ENCODE results near the gene TRIM58. TPM values are rescaled to one million over a fixed set of nuclear protein-coding genes. Genes with fewer than 3 reads are reported as not detected.

Gene TRIM58, protein sequence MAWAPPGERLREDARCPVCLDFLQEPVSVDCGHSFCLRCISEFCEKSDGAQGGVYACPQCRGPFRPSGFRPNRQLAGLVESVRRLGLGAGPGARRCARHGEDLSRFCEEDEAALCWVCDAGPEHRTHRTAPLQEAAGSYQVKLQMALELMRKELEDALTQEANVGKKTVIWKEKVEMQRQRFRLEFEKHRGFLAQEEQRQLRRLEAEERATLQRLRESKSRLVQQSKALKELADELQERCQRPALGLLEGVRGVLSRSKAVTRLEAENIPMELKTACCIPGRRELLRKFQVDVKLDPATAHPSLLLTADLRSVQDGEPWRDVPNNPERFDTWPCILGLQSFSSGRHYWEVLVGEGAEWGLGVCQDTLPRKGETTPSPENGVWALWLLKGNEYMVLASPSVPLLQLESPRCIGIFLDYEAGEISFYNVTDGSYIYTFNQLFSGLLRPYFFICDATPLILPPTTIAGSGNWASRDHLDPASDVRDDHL
- total RNA-seq, result under 1 TPM; 0.16 to 0.18 TPM

DNA sequence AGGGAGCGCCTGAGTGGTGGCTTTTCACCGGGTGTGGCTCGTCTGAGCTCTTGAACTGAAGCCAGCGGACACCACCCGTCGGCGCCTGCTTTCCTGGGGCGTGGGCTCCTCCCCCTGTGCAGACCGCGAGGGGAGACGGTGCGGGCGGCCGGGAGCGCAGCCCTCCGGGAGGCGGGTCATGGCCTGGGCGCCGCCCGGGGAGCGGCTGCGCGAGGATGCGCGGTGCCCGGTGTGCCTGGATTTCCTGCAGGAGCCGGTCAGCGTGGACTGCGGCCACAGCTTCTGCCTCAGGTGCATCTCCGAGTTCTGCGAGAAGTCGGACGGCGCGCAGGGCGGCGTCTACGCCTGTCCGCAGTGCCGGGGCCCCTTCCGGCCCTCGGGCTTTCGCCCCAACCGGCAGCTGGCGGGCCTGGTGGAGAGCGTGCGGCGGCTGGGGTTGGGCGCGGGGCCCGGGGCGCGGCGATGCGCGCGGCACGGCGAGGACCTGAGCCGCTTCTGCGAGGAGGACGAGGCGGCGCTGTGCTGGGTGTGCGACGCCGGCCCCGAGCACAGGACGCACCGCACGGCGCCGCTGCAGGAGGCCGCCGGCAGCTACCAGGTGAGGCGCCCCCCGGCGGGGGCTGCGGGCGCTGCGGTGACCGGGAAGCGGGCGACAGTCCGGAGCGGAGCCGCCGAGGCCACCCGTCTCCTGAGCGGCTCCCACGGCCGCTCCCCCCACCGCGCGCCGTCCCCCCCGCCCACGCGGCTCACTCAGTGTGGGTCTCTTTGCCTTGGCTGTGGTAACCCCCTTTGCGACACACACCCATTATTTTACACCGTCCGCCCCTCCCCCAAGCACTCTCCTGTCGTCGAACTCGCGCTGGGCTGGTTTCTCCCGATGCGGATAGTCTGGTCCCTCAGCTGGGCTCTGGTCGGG, at the start of gene TRIM58:
Gene TRIM58 (plus strand): TSS at position 119 of the 916 bp plus-strand sequence. CDS start 60 bp downstream, at position 179.
- Mint-ChIP-seq H3K4me3 (peak within 1 kb of the TSS; percentile 71), H3K27me3 (peaks cover 42% of the 10 kb centered on the region), H3K36me3 (ENCODE audit: low read depth) (no peaks in the 10 kb centered on the region), H3K4me1 (peaks cover 9% of the 10 kb centered on the region), H3K27ac (no peak within 1 kb of the TSS), H3K9me3 (ENCODE audit: low read depth) (no peaks in the 10 kb centered on the region)
- POLR2A ChIA-PET, result no interaction called here
- DNase-seq, result peak; percentile 69
- peak; percentile 93 for ATAC-seq
- intact Hi-C loops (cut with DNase I, micrococcal nuclease), result loop anchor here in 1 of 2 experiments (5.0 kb wide), 1 partner anchor 175 kb away; no protein-coding TSS in a partner anchor
- CTCF ChIA-PET, result interaction anchor here (0.6 kb wide), 1 partner anchor 75 kb away, joined by 3 read pairs; no protein-coding TSS in a partner anchor

DNA sequence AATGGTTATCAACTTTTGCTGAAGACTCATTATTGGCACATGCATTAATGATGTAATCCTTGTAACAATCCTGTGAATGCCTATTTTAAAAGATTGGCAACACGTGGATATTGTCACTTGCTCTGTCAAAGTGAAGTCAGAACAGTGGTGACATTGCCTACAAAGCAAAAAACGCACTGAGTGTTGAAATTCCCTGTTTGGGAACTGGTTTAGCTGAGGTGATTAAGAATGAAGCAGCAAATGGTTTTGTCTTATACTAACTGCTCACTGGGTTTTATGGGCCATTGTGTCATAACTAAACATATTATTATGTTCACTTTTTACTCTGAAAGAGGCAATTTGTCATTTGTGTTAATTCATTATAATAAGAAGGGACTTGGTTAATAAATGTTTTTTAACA, 44.4 kb upstream of the TRIM58 start:
- Mint-ChIP-seq H3K9me3 (ENCODE audit: low read depth) (no peaks in the 10 kb centered on the region), H3K36me3 (ENCODE audit: low read depth) (no peaks in the 10 kb centered on the region), H3K4me1 (no peaks in the 10 kb centered on the region), H3K4me3 (no peak overlapping the region), H3K27me3 (no peaks in the 10 kb centered on the region), H3K27ac (no peak overlapping the region)
- ATAC-seq (no peak), DNase-seq (no peak)
- intact Hi-C loops (cut with DNase I, micrococcal nuclease), result no loop called here
- POLR2A ChIA-PET, result no interaction called here
- CTCF ChIA-PET, result no interaction called here

DNA sequence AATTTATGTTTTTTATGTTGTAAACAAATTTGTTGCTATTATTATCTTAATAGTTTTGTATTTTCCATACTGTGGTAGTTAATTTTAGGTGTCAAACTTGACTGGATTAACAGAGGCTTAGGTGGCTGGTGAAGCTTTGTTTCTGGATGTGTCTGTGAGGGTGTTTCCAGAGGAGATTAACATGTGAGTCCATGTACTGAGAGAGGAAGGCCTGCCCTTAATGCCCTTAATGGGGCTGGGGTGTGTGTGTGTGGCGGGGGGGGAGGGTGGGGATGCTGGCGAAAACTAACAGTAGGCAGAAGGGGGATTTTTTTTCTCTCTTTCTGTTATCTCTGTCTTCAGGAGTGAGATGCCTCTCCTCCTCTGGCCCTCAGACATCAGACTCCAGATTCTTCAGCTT, 34.9 kb upstream of the TRIM58 start:
- no peak overlapping the region for H3K27ac Mint-ChIP-seq
- H3K9me3 Mint-ChIP-seq (ENCODE audit: low read depth), result no peaks in the 10 kb centered on the region
- no peaks in the 10 kb centered on the region for H3K27me3 Mint-ChIP-seq
- H3K4me3 Mint-ChIP-seq, result no peak overlapping the region
- DNase-seq (no peak), ATAC-seq (no peak)
- POLR2A ChIA-PET, result no interaction called here
- H3K36me3 Mint-ChIP-seq (ENCODE audit: low read depth), result no peaks in the 10 kb centered on the region
- no peaks in the 10 kb centered on the region for H3K4me1 Mint-ChIP-seq
- intact Hi-C loops (cut with DNase I, micrococcal nuclease), result no loop called here
- CTCF ChIA-PET, result no interaction called here

DNA sequence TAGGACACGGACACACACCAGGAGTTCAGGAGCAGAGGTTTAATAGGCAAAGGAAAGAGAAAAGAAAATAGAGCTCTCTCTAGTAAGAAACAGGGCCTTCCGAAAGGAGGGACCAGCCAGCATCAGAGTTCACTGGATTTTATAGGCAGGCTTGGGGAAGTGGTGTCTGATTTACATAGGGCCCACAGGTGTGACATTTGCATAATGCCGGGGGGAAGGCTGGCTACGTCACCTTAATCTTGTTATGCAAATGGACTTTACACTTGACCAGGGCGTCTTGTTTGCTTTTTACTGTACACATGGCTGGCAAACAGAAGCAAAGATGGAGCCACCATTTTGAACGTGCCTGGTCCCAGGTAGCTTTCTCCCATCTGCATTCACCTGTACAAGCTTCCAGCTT, 33.0 kb upstream of the TRIM58 start, which contains the start of gene OR14A16:
Gene OR14A16 (minus strand): TSS at position 97 of the 400 bp plus-strand sequence. CDS start 8,390 bp downstream, outside the sequence.
- no peak within 1 kb of the TSS for H3K27ac Mint-ChIP-seq
- ATAC-seq, result no peak
- POLR2A ChIA-PET, result no interaction called here

DNA sequence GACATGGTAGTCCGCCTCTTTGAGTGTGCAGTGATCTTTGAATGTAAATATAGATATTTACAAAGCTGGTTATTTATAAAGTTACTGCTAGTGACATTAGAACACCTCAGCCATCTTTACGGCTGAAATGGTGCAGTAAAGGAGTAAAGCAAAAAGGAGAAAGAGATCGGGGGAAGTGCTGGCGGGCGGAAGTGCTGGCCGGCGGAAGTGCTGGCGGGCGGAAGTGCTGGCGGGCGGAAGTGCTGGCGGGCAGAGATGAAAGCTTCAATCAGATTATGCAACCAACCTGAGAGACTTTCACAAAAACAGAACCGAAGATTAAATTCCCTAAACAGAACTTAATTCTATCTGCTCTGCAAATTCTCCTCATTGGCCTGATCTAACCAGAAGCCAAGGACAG, 31.6 kb upstream of the TRIM58 start:
- no peak overlapping the region for H3K27ac Mint-ChIP-seq
- CTCF ChIA-PET, result no interaction called here
- no peaks in the 10 kb centered on the region for H3K9me3 Mint-ChIP-seq (ENCODE audit: low read depth)
- no peaks in the 10 kb centered on the region for H3K27me3 Mint-ChIP-seq
- POLR2A ChIA-PET, result no interaction called here
- DNase-seq (no peak), ATAC-seq (no peak)
- no peak overlapping the region for H3K4me3 Mint-ChIP-seq
- no peaks in the 10 kb centered on the region for H3K36me3 Mint-ChIP-seq (ENCODE audit: low read depth)
- intact Hi-C loops (cut with DNase I, micrococcal nuclease), result no loop called here
- H3K4me1 Mint-ChIP-seq, result no peaks in the 10 kb centered on the region

More for the DNA sequence above, 33.0 kb upstream of the TRIM58 start, which contains the start of gene OR14A16:
- Mint-ChIP-seq H3K4me3 (no peak within 1 kb of the TSS), H3K27me3 (no peaks in the 10 kb centered on the region), H3K36me3 (ENCODE audit: low read depth) (no peaks in the 10 kb centered on the region), H3K9me3 (ENCODE audit: low read depth) (no peaks in the 10 kb centered on the region), H3K4me1 (no peaks in the 10 kb centered on the region)
- intact Hi-C loops (cut with DNase I, micrococcal nuclease), result no loop called here
- no peak for DNase-seq
- CTCF ChIA-PET, result no interaction called here

DNA sequence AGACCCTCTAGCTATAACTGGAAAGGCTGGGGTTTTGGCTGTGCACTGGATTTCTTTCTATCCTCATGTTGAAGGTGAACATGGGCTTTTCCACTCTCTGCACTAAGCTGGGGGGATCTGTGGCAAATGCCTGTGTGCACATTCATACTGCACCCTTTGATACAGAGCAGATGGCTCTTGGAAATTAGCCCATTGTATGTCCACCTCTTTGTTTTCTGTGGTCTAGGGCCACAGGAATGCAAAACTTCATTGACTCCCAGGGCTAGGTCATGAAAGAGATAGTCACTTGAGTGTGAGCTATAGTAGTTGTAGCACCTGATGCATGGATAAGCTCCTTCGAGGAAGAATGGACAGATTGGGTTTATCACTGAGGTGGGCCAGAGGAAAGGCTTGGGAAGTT, 27.3 kb upstream of the TRIM58 start:
- H3K36me3 Mint-ChIP-seq (ENCODE audit: low read depth), result no peaks in the 10 kb centered on the region
- no peak overlapping the region for H3K27ac Mint-ChIP-seq
- no peak overlapping the region for H3K4me3 Mint-ChIP-seq
- ChIA-PET CTCF (interaction anchor here (0.7 kb wide), 1 partner anchor 15 kb away, joined by 3 read pairs; no protein-coding TSS in a partner anchor), POLR2A (no interaction called here)
- no peaks in the 10 kb centered on the region for H3K4me1 Mint-ChIP-seq
- no peak for DNase-seq
- no peaks in the 10 kb centered on the region for H3K9me3 Mint-ChIP-seq (ENCODE audit: low read depth)
- H3K27me3 Mint-ChIP-seq, result peaks cover 9% of the 10 kb centered on the region
- intact Hi-C loops (cut with DNase I, micrococcal nuclease), result no loop called here
- ATAC-seq, result no peak

DNA sequence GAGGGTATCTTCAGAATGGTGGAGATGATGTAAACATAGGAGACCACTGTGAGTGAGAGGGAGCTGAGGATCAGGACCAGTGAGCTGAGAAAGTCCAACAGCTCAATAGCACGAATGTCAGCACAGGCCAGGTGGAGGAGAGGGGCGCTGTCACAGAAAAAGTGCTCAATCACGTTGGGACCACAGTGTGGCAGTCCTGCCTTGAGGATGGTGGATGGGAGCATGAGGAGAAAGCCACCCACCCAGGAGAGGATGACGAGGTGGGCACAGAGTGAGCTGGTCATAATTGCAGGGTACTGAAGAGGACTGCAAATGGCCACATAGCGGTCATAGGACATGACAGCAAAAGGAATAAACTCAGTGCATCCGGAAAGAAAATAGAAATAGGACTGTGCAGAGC, 23.4 kb upstream of the TRIM58 start:
- no peaks in the 10 kb centered on the region for H3K9me3 Mint-ChIP-seq (ENCODE audit: low read depth)
- DNase-seq (no peak), ATAC-seq (no peak)
- H3K4me1 Mint-ChIP-seq, result no peaks in the 10 kb centered on the region
- H3K4me3 Mint-ChIP-seq, result no peak overlapping the region
- peaks cover 11% of the 10 kb centered on the region for H3K27me3 Mint-ChIP-seq
- H3K27ac Mint-ChIP-seq, result no peak overlapping the region
- ChIA-PET CTCF (no interaction called here), POLR2A (no interaction called here)
- intact Hi-C loops (cut with DNase I, micrococcal nuclease), result no loop called here
- no peaks in the 10 kb centered on the region for H3K36me3 Mint-ChIP-seq (ENCODE audit: low read depth)

DNA sequence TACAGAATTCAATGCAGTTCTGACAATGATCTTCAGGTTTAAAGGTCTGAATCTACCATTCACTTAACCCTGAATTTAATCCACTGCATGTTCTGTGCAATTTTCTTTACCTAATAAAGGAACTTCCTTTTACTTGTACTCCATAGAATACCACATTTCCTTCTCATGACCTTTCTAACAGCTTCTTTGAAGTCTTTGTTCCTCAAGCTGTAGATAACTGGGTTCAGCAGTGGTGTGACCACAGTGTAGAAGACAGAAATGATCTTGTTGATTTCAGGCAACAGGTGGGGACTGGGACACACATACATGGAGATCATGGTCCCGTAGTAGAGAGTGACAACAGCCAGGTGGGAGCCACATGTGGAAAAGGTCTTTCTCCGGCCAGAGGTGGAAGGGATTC, 16.2 kb upstream of the TRIM58 start:
- ChIA-PET CTCF (no interaction called here), POLR2A (no interaction called here)
- ATAC-seq (no peak), DNase-seq (no peak)
- Mint-ChIP-seq H3K36me3 (ENCODE audit: low read depth) (no peaks in the 10 kb centered on the region), H3K9me3 (ENCODE audit: low read depth) (no peaks in the 10 kb centered on the region), H3K27ac (no peak overlapping the region), H3K4me1 (peaks cover 3% of the 10 kb centered on the region), H3K4me3 (no peak overlapping the region), H3K27me3 (peaks cover 2% of the 10 kb centered on the region)
- intact Hi-C loops (cut with DNase I, micrococcal nuclease), result no loop called here

DNA sequence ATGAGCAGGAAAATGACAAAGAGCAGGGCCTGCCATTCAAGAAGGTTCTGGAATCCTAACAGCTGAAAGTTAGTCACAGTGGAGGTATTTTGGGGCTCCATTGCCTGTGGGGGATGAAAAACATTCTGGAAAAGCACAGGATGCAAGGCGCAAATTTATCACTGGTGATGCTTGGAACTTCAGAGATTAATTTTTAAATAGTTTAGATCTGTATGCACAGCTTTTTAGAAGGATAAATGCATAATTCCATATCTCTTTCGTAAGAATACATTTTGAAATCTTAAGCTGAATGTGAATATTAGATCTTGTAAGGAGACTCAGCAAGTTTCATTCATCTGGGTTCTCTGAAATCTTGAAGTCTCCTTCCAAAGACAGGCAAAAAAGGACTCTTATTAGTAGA, 15.2 kb upstream of the TRIM58 start, which contains the start of gene OR11L1:
Gene OR11L1 (minus strand): TSS at position 101 of the 400 bp plus-strand sequence. CDS start 0 bp downstream, at position 101.
- ChIA-PET POLR2A (no interaction called here), CTCF (no interaction called here)
- Mint-ChIP-seq H3K4me3 (no peak within 1 kb of the TSS), H3K9me3 (ENCODE audit: low read depth) (no peaks in the 10 kb centered on the region), H3K27me3 (peaks cover under 1% of the 10 kb centered on the region), H3K4me1 (peaks cover 3% of the 10 kb centered on the region), H3K27ac (no peak within 1 kb of the TSS), H3K36me3 (ENCODE audit: low read depth) (no peaks in the 10 kb centered on the region)
- ATAC-seq (no peak), DNase-seq (no peak)
- intact Hi-C loops (cut with DNase I, micrococcal nuclease), result no loop called here

DNA sequence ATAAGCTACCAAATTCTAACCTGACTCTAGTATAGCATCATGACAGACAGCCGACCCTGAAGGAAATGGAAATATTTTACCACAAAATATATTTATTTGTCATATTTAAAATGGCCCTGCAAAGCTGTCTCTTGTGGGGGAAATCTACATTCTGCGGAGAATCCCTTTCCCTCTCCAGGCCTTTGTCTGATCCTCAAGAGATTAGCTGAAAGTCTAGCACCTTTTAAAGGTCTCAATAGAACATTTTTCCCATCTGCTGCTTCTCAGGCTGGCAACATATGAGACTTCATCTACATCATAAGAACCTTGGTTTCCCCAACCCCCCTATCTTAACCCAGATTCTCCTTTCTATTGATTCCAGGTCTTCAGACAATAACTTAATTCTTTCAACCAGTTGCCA, 13.6 kb upstream of the TRIM58 start:
- CTCF ChIA-PET, result no interaction called here
- no peaks in the 10 kb centered on the region for H3K9me3 Mint-ChIP-seq (ENCODE audit: low read depth)
- ATAC-seq, result no peak

DNA sequence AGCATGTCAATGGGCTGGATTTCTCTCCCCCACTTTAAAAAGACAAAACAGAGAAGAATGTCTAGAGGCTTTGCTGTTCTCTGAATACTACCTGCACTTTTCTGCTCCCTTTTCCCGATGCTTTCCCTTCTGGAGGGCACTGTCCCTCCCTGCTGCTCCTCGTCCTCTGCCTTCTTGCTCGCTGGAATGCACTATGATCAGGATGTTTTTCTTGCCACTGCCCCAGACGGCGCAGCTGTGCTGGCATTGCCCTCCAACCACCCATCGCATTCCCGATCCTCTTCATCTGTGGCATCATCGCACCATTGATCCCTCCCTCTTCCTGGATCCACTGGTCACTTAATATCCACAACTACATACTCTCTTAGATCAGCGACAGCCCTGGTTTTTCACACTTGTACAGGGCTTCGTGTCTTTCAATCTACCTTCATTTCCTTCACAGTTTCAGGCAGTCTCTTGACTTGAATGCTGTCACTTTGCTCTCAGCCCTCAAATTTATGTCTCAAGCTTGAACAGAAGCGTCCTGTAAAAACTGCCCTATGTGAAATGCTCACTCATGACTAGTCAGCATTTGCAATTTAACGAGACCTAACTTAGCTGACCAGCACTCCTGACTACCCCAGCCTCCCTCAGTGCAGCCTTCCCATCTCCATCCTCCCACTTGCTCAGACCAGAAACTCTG, 11.8 kb upstream of the TRIM58 start:
- H3K27ac Mint-ChIP-seq, result no peak overlapping the region
- H3K4me1 Mint-ChIP-seq, result peaks cover 3% of the 10 kb centered on the region
- ChIA-PET POLR2A (no interaction called here), CTCF (no interaction called here)
- ATAC-seq (no peak), DNase-seq (no peak)
- H3K4me3 Mint-ChIP-seq, result no peak overlapping the region
- intact Hi-C loops (cut with DNase I, micrococcal nuclease), result no loop called here
- H3K36me3 Mint-ChIP-seq (ENCODE audit: low read depth), result no peaks in the 10 kb centered on the region
- peaks cover 2% of the 10 kb centered on the region for H3K27me3 Mint-ChIP-seq
- no peaks in the 10 kb centered on the region for H3K9me3 Mint-ChIP-seq (ENCODE audit: low read depth)

More for the DNA sequence above, 13.6 kb upstream of the TRIM58 start:
- POLR2A ChIA-PET, result no interaction called here
- H3K27me3 Mint-ChIP-seq, result peaks cover 1% of the 10 kb centered on the region
- intact Hi-C loops (cut with DNase I, micrococcal nuclease), result no loop called here
- H3K4me1 Mint-ChIP-seq, result peaks cover 3% of the 10 kb centered on the region
- H3K36me3 Mint-ChIP-seq (ENCODE audit: low read depth), result no peaks in the 10 kb centered on the region
- DNase-seq, result no peak
- H3K4me3 Mint-ChIP-seq, result no peak overlapping the region
- H3K27ac Mint-ChIP-seq, result no peak overlapping the region
